Measurements from ENCODE around the gene CHAC2. TPM values are rescaled to one million over a fixed set of nuclear protein-coding genes. Genes with fewer than 3 reads are reported as not detected.

The CHAC2 gene
- total RNA-seq, 1 experiment from 2014 or later: 9.6 TPM

- POLR2A ChIA-PET: no interaction called here
- peaks cover 29% of the 10 kb centered on the region for H3K4me1 Mint-ChIP-seq
- CTCF ChIA-PET: interaction anchor here (0.5 kb wide), 1 partner anchor 416 kb away, joined by 5 read pairs; no protein-coding TSS in a partner anchor
- H3K4me3 Mint-ChIP-seq: no peak overlapping the region
- TF ChIP-seq ZNF532 (CRISPR knock-in tag; IDR thresholded peaks at IDR 0.05; ENCODE audit: borderline replicate concordance): no peak
- TF ChIP-seq, protein P1, sequence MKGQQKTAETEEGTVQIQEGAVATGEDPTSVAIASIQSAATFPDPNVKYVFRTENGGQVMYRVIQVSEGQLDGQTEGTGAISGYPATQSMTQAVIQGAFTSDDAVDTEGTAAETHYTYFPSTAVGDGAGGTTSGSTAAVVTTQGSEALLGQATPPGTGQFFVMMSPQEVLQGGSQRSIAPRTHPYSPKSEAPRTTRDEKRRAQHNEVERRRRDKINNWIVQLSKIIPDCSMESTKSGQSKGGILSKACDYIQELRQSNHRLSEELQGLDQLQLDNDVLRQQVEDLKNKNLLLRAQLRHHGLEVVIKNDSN (CRISPR knock-in tag; IDR thresholded peaks at IDR 0.05): no peak
- TF ChIP-seq ZNF671 (CRISPR knock-in tag; IDR thresholded peaks at IDR 0.05): no peak
- TF ChIP-seq, protein P2, sequence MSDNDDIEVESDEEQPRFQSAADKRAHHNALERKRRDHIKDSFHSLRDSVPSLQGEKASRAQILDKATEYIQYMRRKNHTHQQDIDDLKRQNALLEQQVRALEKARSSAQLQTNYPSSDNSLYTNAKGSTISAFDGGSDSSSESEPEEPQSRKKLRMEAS (CRISPR knock-in tag; IDR thresholded peaks at IDR 0.05): no peak
- no peak for TF ChIP-seq ATF1 (CRISPR knock-in tag; IDR thresholded peaks at IDR 0.05)
- no peak for TF ChIP-seq ARID4B (CRISPR knock-in tag; IDR thresholded peaks at IDR 0.05; ENCODE audit: borderline replicate concordance)
- no peak for TF ChIP-seq ZNF263 (CRISPR knock-in tag; IDR thresholded peaks at IDR 0.05; ENCODE audit: low read depth)
- ATAC-seq (no peak), DNase-seq (ENCODE audit: low spot score) (no peak)
- no peak overlapping the region for H3K27ac Mint-ChIP-seq
- peaks cover 32% of the 10 kb centered on the region for H3K36me3 Mint-ChIP-seq
- no peaks in the 10 kb centered on the region for H3K27me3 Mint-ChIP-seq (ENCODE audit: low read depth)
- H3K9me3 Mint-ChIP-seq: peaks cover 9% of the 10 kb centered on the region
These were observed 12.5 kb downstream of the CHAC2 start for GRCh38 chr2:53780056-53780455.

DNA sequence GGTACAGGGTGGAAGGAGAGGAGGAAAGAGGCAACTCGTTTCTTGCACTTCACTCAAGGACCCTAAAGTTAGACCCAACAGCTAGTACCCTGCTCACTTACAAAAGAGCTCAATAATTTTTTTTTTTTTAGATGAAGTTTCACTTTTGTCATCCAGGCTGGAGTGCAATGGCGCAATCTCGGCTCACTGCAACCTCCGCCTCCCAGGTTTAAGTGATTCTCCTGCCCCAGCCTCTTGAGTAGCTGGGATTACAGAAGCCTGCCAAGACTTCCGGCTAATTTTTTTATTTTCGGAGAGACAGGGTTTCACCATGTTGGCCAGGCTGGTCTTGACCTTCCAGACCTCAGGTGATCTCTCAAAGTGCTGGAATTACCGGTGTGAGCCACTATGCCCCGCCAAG lies 15.1 kb downstream of the CHAC2 start:
- H3K36me3 Mint-ChIP-seq: peaks cover 30% of the 10 kb centered on the region
- 0 out of 2 replicates have a peak overlapping the region, but pooled peaks have one; percentile 17 for H3K4me3 Mint-ChIP-seq
- H3K27ac Mint-ChIP-seq: 0 out of 2 replicates have a peak overlapping the region, but pooled peaks have one; percentile 49
- H3K4me1 Mint-ChIP-seq: peaks cover 35% of the 10 kb centered on the region
- H3K27me3 Mint-ChIP-seq (ENCODE audit: low read depth): no peaks in the 10 kb centered on the region
- peaks cover 9% of the 10 kb centered on the region for H3K9me3 Mint-ChIP-seq
- ChIA-PET CTCF (no interaction called here), POLR2A (no interaction called here)
- ATAC-seq: no peak
- TF ChIP-seq JAZF1 (CRISPR knock-in tag; IDR thresholded peaks at IDR 0.05) (no peak), TCF7 (CRISPR knock-in tag; IDR thresholded peaks at IDR 0.05; ENCODE audit: low read depth) (no peak)
- no peak for DNase-seq (ENCODE audit: low spot score)

- POLR2A ChIA-PET: no interaction called here
- H3K4me1 Mint-ChIP-seq: peaks cover 44% of the 10 kb centered on the region
- DNase-seq (ENCODE audit: low spot score): no peak
- TF ChIP-seq TEAD4 (CRISPR knock-in tag; IDR thresholded peaks at IDR 0.05) (no peak), AR (CRISPR knock-in tag; IDR thresholded peaks at IDR 0.05) (no peak), STAT6 (CRISPR knock-in tag; conservative IDR thresholded peaks at IDR 0.05; ENCODE audit: low read depth) (no peak), MXD4 (CRISPR knock-in tag; IDR thresholded peaks at IDR 0.05; ENCODE audit: borderline replicate concordance) (no peak), JUN (CRISPR knock-in tag; IDR thresholded peaks at IDR 0.05) (no peak)
These were observed 16.8 kb downstream of the CHAC2 start for GRCh38 chr2:53784436-53784835.

More at GRCh38 chr2:53784436-53784835, 16.8 kb downstream of the CHAC2 start:
- Mint-ChIP-seq H3K27ac (peak overlapping the region; percentile 27), H3K4me3 (peak overlapping the region; percentile 98), H3K36me3 (peaks cover 18% of the 10 kb centered on the region), H3K9me3 (no peaks in the 10 kb centered on the region), H3K27me3 (ENCODE audit: low read depth) (no peaks in the 10 kb centered on the region)
- no peak for ATAC-seq
- CTCF ChIA-PET: no interaction called here
